ENCODE results near the gene LHFPL4. TPM values are rescaled to one million over a fixed set of nuclear protein-coding genes. Genes with fewer than 3 reads are reported as not detected.

Gene LHFPL4
- polyA plus RNA-seq, 1 donor: 1.1 TPM

DNA sequence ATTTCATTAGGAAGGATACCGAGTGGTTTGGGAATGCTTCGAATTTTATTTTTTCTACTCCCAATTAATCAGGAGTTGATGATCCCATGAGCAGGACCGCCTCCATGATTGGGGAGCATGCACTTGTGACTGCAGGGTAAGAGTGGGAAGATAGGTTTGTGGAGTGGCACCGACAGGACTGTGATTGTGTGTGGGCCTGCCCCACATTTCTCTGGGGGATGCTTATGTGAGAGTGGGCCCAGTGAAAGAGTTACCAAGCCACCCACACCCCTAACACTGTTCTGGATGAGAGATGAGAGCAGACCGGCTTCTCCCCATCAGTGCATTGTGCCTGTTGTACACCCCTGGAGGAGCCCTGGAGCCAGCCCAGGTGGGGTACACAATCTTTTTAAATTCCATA is 76.7 kb downstream of the LHFPL4 start:
- Histone ChIP-seq H3K36me3 (ENCODE audit: control insufficient read depth, insufficient read depth, low read length) (peaks cover 84% of the 10 kb centered on the region), H3K27ac (ENCODE audit: low read length) (no peak overlapping the region), H3K4me1 (ENCODE audit: control insufficient read depth, insufficient read depth, low read length) (no peaks in the 10 kb centered on the region), H3K9me3 (ENCODE audit: control insufficient read depth, low read depth, low read length) (no peaks in the 10 kb centered on the region), H3K4me3 (ENCODE audit: low read length) (no peak overlapping the region), H3K27me3 (ENCODE audit: control insufficient read depth, insufficient read depth, low read length) (no peaks in the 10 kb centered on the region)
- DNase-seq: no peak
- WGBS (ENCODE audit: insufficient coverage, low lambda C conversion rate): no CpG with 5 or more reads among the region's 5 CpGs

GRCh38 chr3:9474482-9474881 is 79.1 kb downstream of the LHFPL4 start:
- peaks cover 88% of the 10 kb centered on the region for H3K36me3 ChIP-seq (ENCODE audit: control insufficient read depth, insufficient read depth, low read length)
- H3K27me3 ChIP-seq (ENCODE audit: control insufficient read depth, insufficient read depth, low read length): no peaks in the 10 kb centered on the region
- no peaks in the 10 kb centered on the region for H3K4me1 ChIP-seq (ENCODE audit: control insufficient read depth, insufficient read depth, low read length)
- 100% methylated on average over 1 of the region's 6 CpGs for WGBS (ENCODE audit: insufficient coverage, low lambda C conversion rate)
- H3K27ac ChIP-seq (ENCODE audit: low read length): no peak overlapping the region
- no peaks in the 10 kb centered on the region for H3K9me3 ChIP-seq (ENCODE audit: control insufficient read depth, low read depth, low read length)
- no peak for DNase-seq
- H3K4me3 ChIP-seq (ENCODE audit: low read length): no peak overlapping the region

DNA sequence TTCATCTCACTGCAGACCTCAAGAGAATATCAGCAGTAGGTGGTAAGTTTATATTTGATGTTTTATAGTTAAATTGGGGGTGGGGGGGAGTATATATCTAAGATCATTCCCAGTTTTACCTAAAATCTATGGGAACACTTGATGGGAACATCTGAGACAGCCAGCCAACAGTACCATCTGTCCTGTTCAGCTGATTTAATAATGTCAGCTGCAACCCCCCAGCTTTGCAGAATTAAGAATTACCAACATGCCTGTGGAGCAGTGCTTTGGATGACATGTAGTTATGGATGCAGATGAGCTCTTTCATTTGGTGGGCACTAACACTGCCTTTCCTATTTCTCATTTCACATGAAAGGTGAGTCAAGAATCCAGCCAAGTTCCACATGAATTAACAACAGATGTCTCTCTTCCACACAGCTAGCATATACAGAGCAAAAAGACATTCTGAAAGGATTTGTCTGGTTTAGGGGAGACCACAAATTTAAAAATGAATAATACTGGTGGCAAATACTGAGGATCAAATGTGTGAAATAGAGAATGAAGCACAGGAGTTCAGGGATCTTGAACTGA is 80.0 kb downstream of the LHFPL4 start:
- peaks cover 85% of the 10 kb centered on the region for H3K36me3 ChIP-seq (ENCODE audit: control insufficient read depth, insufficient read depth, low read length)
- no peak overlapping the region for H3K27ac ChIP-seq (ENCODE audit: low read length)
- H3K4me3 ChIP-seq (ENCODE audit: low read length): no peak overlapping the region
- no peak for DNase-seq
- no peaks in the 10 kb centered on the region for H3K27me3 ChIP-seq (ENCODE audit: control insufficient read depth, insufficient read depth, low read length)
- no peaks in the 10 kb centered on the region for H3K9me3 ChIP-seq (ENCODE audit: control insufficient read depth, low read depth, low read length)
- H3K4me1 ChIP-seq (ENCODE audit: control insufficient read depth, insufficient read depth, low read length): no peaks in the 10 kb centered on the region

DNA sequence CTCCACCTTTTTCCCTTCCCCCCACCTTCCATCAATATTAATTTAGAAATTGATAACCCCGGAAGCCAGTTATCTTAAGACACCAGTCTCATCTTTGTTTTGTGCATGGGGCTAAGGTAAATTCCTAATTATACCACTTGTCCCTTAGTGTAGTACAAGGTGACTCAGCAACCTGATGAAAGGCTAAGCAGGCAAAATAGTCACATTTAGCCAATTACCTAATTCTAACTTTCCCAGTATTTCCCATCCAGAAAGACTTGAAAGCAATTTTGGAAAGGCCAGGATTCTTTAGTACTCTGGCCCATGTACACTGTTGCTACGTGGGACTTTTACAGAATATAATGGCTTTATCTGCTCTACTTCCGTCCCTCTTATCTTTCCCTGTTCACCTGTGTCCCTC is 83.6 kb downstream of the LHFPL4 start:
- Histone ChIP-seq H3K27ac (ENCODE audit: low read length) (no peak overlapping the region), H3K36me3 (ENCODE audit: control insufficient read depth, insufficient read depth, low read length) (peaks cover 86% of the 10 kb centered on the region), H3K9me3 (ENCODE audit: control insufficient read depth, low read depth, low read length) (no peaks in the 10 kb centered on the region), H3K4me1 (ENCODE audit: control insufficient read depth, insufficient read depth, low read length) (no peaks in the 10 kb centered on the region), H3K27me3 (ENCODE audit: control insufficient read depth, insufficient read depth, low read length) (no peaks in the 10 kb centered on the region), H3K4me3 (ENCODE audit: low read length) (no peak overlapping the region)
- WGBS (ENCODE audit: insufficient coverage, low lambda C conversion rate): 90% methylated on average over 2 of the region's 3 CpGs
- DNase-seq: no peak

DNA sequence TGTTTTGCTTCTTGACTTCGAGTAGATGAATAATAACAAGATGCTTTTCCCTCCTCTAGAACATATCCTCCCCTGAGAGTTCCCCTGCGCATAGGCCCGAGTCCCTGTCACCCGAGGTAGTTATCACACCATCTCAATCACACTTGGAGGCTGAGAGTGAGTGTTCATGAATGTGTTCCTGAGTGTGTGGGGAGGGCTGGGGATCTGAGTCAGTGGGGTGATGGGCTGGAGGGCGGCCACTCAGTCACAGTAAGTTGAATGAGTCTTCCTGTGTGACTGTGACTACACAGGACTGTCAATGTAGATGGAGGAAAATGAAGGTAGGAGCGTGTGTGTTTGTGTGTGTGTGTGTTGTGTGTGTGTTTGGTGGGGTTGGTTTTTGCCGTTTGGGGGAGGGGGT is 85.2 kb downstream of the LHFPL4 start:
- Histone ChIP-seq H3K27ac (ENCODE audit: low read length) (no peak overlapping the region), H3K4me3 (ENCODE audit: low read length) (no peak overlapping the region), H3K4me1 (ENCODE audit: control insufficient read depth, insufficient read depth, low read length) (no peaks in the 10 kb centered on the region), H3K9me3 (ENCODE audit: control insufficient read depth, low read depth, low read length) (no peaks in the 10 kb centered on the region), H3K36me3 (ENCODE audit: control insufficient read depth, insufficient read depth, low read length) (peaks cover 85% of the 10 kb centered on the region), H3K27me3 (ENCODE audit: control insufficient read depth, insufficient read depth, low read length) (no peaks in the 10 kb centered on the region)
- no peak for DNase-seq
- 100% methylated on average over 1 of the region's 7 CpGs for WGBS (ENCODE audit: insufficient coverage, low lambda C conversion rate)

- Histone ChIP-seq H3K9me3 (ENCODE audit: control insufficient read depth, low read depth, low read length) (no peaks in the 10 kb centered on the region), H3K27me3 (ENCODE audit: control insufficient read depth, insufficient read depth, low read length) (no peaks in the 10 kb centered on the region), H3K27ac (ENCODE audit: low read length) (no peak overlapping the region), H3K4me3 (ENCODE audit: low read length) (no peak overlapping the region), H3K4me1 (ENCODE audit: control insufficient read depth, insufficient read depth, low read length) (no peaks in the 10 kb centered on the region), H3K36me3 (ENCODE audit: control insufficient read depth, insufficient read depth, low read length) (peaks cover 83% of the 10 kb centered on the region)
- no peak for DNase-seq
- WGBS (ENCODE audit: insufficient coverage, low lambda C conversion rate): 80% methylated on average over 1 of the region's 3 CpGs
These were observed 86.2 kb downstream of the LHFPL4 start for GRCh38 chr3:9467451-9467850.

- Histone ChIP-seq H3K36me3 (ENCODE audit: control insufficient read depth, insufficient read depth, low read length) (peaks cover 61% of the 10 kb centered on the region), H3K4me1 (ENCODE audit: control insufficient read depth, insufficient read depth, low read length) (no peaks in the 10 kb centered on the region), H3K27me3 (ENCODE audit: control insufficient read depth, insufficient read depth, low read length) (no peaks in the 10 kb centered on the region), H3K27ac (ENCODE audit: low read length) (no peak overlapping the region), H3K4me3 (ENCODE audit: low read length) (no peak overlapping the region), H3K9me3 (ENCODE audit: control insufficient read depth, low read depth, low read length) (no peaks in the 10 kb centered on the region)
- DNase-seq: no peak
- WGBS (ENCODE audit: insufficient coverage, low lambda C conversion rate): 100% methylated on average over 1 of the region's 1 CpG
These were observed 98.0 kb downstream of the LHFPL4 start for GRCh38 chr3:9455596-9456131.

- Histone ChIP-seq H3K9me3 (ENCODE audit: control insufficient read depth, low read depth, low read length) (no peaks in the 10 kb centered on the region), H3K27ac (ENCODE audit: low read length) (no peak overlapping the region), H3K4me1 (ENCODE audit: control insufficient read depth, insufficient read depth, low read length) (no peaks in the 10 kb centered on the region), H3K27me3 (ENCODE audit: control insufficient read depth, insufficient read depth, low read length) (no peaks in the 10 kb centered on the region), H3K4me3 (ENCODE audit: low read length) (no peak overlapping the region), H3K36me3 (ENCODE audit: control insufficient read depth, insufficient read depth, low read length) (peaks cover 72% of the 10 kb centered on the region)
- DNase-seq: no peak
- 100% methylated on average over 2 of the region's 2 CpGs for WGBS (ENCODE audit: insufficient coverage, low lambda C conversion rate)
These were observed 101.2 kb downstream of the LHFPL4 start for GRCh38 chr3:9452417-9452816.

GRCh38 chr3:9450991-9451390 is 102.6 kb downstream of the LHFPL4 start:
- Histone ChIP-seq H3K27me3 (ENCODE audit: control insufficient read depth, insufficient read depth, low read length) (no peaks in the 10 kb centered on the region), H3K9me3 (ENCODE audit: control insufficient read depth, low read depth, low read length) (no peaks in the 10 kb centered on the region), H3K4me3 (ENCODE audit: low read length) (no peak overlapping the region), H3K4me1 (ENCODE audit: control insufficient read depth, insufficient read depth, low read length) (no peaks in the 10 kb centered on the region), H3K36me3 (ENCODE audit: control insufficient read depth, insufficient read depth, low read length) (peaks cover 77% of the 10 kb centered on the region), H3K27ac (ENCODE audit: low read length) (no peak overlapping the region)
- whole genome bisulfite sequencing (ENCODE audit: insufficient coverage, low lambda C conversion rate): no CpG with 5 or more reads among the region's 2 CpGs
- no peak for DNase-seq

- H3K4me1 ChIP-seq (ENCODE audit: control insufficient read depth, insufficient read depth, low read length): no peaks in the 10 kb centered on the region
- no peak for DNase-seq
- no peaks in the 10 kb centered on the region for H3K9me3 ChIP-seq (ENCODE audit: control insufficient read depth, low read depth, low read length)
- H3K36me3 ChIP-seq (ENCODE audit: control insufficient read depth, insufficient read depth, low read length): peaks cover 75% of the 10 kb centered on the region
- no peak overlapping the region for H3K4me3 ChIP-seq (ENCODE audit: low read length)
- H3K27ac ChIP-seq (ENCODE audit: low read length): no peak overlapping the region
- 100% methylated on average over 1 of the region's 1 CpG for WGBS (ENCODE audit: insufficient coverage, low lambda C conversion rate)
- H3K27me3 ChIP-seq (ENCODE audit: control insufficient read depth, insufficient read depth, low read length): no peaks in the 10 kb centered on the region
These were observed 103.5 kb downstream of the LHFPL4 start for GRCh38 chr3:9450126-9450525.

- no peaks in the 10 kb centered on the region for H3K27me3 ChIP-seq (ENCODE audit: control insufficient read depth, insufficient read depth, low read length)
- H3K4me1 ChIP-seq (ENCODE audit: control insufficient read depth, insufficient read depth, low read length): no peaks in the 10 kb centered on the region
- no peaks in the 10 kb centered on the region for H3K9me3 ChIP-seq (ENCODE audit: control insufficient read depth, low read depth, low read length)
- peaks cover 79% of the 10 kb centered on the region for H3K36me3 ChIP-seq (ENCODE audit: control insufficient read depth, insufficient read depth, low read length)
- DNase-seq: no peak
- H3K27ac ChIP-seq (ENCODE audit: low read length): no peak overlapping the region
- no peak overlapping the region for H3K4me3 ChIP-seq (ENCODE audit: low read length)
- WGBS (ENCODE audit: insufficient coverage, low lambda C conversion rate): no CpG with 5 or more reads among the region's 1 CpG
These were observed 105.0 kb downstream of the LHFPL4 start for GRCh38 chr3:9448643-9449042.
